Subcutaneous abdominal adipose tissue (tissue), 5 donors: ENCODE data around the gene AVP.
"Not testable (repeated sequence)": the region's sequence is repeated elsewhere in the genome, so short reads cannot be mapped to it uniquely, and the experiment has no call there.

Source experiments
- H3K27ac ChIP-seq: one replicate; pipeline ENCODE4 v1.7.0; 2013; ENCODE audit warnings: low read depth, mild to moderate bottlenecking, inconsistent platforms, low read length, moderate library complexity
- H3K27me3 ChIP-seq, 5 donors: one replicate each; pipeline ENCODE4 v1.7.0; 2013; ENCODE audit warnings: low read length in 5 of 5, inconsistent platforms in 1 of 5; ENCODE audit not compliant: control insufficient read depth in 5 of 5, insufficient read depth in 4 of 5
- H3K36me3 ChIP-seq, 5 donors: one replicate each; pipeline ENCODE4 v1.7.0; 2013; ENCODE audit warnings: low read length in 5 of 5; ENCODE audit not compliant: control insufficient read depth in 5 of 5, insufficient read depth in 5 of 5
- H3K4me1 ChIP-seq, 5 donors: one replicate each; pipeline ENCODE4 v1.7.0; 2013; ENCODE audit warnings: low read length in 5 of 5, mild to moderate bottlenecking in 3 of 5, moderate library complexity in 1 of 5; ENCODE audit not compliant: control insufficient read depth in 5 of 5, insufficient read depth in 5 of 5
- H3K4me3 ChIP-seq, 5 donors: one replicate each; pipeline ENCODE4 v1.7.0; 2013; ENCODE audit warnings: low read length in 5 of 5, low read depth in 1 of 5
- H3K9ac ChIP-seq, 5 donors: one replicate each; pipeline ENCODE4 v1.7.0; 2013; ENCODE audit warnings: low read length in 5 of 5, mild to moderate bottlenecking in 4 of 5, moderate library complexity in 3 of 5
- H3K9me3 ChIP-seq, 5 donors: one replicate each; pipeline ENCODE4 v1.7.0; 2013; ENCODE audit warnings: low read length in 5 of 5; ENCODE audit not compliant: control insufficient read depth in 5 of 5
- donor health status: healthy.
- donor health status: healthy.
- donor health status: healthy.
- donor health status: healthy.
- donor health status: healthy.

Gene AVP

GRCh38 chr20:3084283-3084985 is at the start of gene AVP:
TSS of gene AVP (minus strand) at chr20:3084724. CDS start at chr20:3084674, 50 bp downstream.
- H3K9me3 ChIP-seq: no peaks in the 10 kb centered on the region
- H3K4me3 ChIP-seq: no peak within 1 kb of the TSS
- no peak within 1 kb of the TSS for H3K9ac ChIP-seq
- H3K4me1 ChIP-seq: peaks cover 6 to 32% (median 24%) of the 10 kb centered on the region in 5 donors
- peaks cover 0 to 18% (median 4%) of the 10 kb centered on the region in 5 donors for H3K27me3 ChIP-seq
- no peak within 1 kb of the TSS for H3K27ac ChIP-seq
- H3K36me3 ChIP-seq: no peaks in the 10 kb centered on the region

- no peaks in the 10 kb centered on the region for H3K4me1 ChIP-seq
- no peaks in the 10 kb centered on the region for H3K27me3 ChIP-seq
- no peak overlapping the region for H3K27ac ChIP-seq
- no peaks in the 10 kb centered on the region for H3K9me3 ChIP-seq
- peaks cover 0 to 5% (median 2%) of the 10 kb centered on the region in 5 donors for H3K36me3 ChIP-seq
- H3K9ac ChIP-seq: no peak overlapping the region
- no peak overlapping the region for H3K4me3 ChIP-seq
Observed at GRCh38 chr20:3134151-3134550, 49.6 kb upstream of the AVP start.

- Histone ChIP-seq H3K4me1 (no peaks in the 10 kb centered on the region), H3K9me3 (no peaks in the 10 kb centered on the region), H3K27ac (no peak overlapping the region), H3K9ac (no peak overlapping the region), H3K36me3 (peaks cover 0 to 5% (median 0%) of the 10 kb centered on the region in 5 donors), H3K4me3 (no peak overlapping the region), H3K27me3 (no peaks in the 10 kb centered on the region)
Observed at GRCh38 chr20:3133155-3133554, 48.6 kb upstream of the AVP start.

DNA sequence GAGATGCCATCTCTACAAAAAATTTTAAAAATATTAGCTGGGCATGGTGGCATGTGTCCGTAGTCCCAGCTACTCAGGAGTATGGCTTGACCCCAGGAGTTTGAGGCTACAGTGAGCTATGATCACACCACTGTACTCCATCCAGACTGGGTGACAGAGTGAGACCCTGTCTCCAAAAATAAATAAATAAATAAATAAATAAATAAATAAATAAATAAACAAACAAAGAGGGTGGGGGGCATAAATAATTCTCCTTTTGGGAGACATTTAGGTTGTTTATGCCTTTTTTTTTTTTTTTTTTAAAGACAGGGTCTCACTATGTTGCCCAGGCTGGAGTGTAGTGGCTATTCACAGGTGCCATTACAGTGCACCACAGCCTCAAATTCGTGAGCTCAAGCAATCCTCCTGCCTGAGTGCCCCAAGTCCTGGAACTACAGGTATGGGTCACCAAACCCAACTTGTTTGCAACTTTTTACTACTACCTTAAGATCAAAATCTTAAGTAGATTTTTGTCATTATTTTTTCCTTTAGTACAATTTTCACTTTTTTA is 45.6 kb upstream of the AVP start:
- H3K27me3 ChIP-seq: no peaks in the 10 kb centered on the region
- H3K4me1 ChIP-seq: no peaks in the 10 kb centered on the region

DNA sequence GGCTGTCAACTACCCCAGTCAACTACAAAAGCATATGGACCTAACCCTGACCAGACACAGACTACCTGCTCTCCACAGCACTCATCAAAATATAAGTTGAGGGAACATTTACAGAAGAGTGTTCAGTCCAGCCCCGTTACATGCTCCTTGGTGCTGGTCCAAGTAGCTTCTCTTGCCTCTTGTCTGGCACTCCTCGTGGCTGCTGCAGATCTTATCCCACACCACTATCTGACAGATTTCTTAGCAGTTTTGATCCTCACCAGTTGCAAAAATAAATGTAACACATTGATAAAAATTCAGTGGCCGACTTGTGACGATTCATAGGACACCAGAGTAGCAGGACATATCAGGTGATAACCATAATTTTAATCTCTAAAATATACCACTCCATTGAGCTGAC is 44.6 kb upstream of the AVP start:
- Histone ChIP-seq H3K9ac (no peak overlapping the region), H3K4me3 (no peak overlapping the region), H3K27me3 (no peaks in the 10 kb centered on the region), H3K9me3 (no peaks in the 10 kb centered on the region), H3K27ac (no peak overlapping the region), H3K4me1 (no peaks in the 10 kb centered on the region), H3K36me3 (no peaks in the 10 kb centered on the region)

More for the DNA sequence above, 45.6 kb upstream of the AVP start:
- Histone ChIP-seq H3K9ac (no peak overlapping the region), H3K4me3 (no peak overlapping the region), H3K36me3 (no peaks in the 10 kb centered on the region), H3K27ac (no peak overlapping the region), H3K9me3 (no peaks in the 10 kb centered on the region)

DNA sequence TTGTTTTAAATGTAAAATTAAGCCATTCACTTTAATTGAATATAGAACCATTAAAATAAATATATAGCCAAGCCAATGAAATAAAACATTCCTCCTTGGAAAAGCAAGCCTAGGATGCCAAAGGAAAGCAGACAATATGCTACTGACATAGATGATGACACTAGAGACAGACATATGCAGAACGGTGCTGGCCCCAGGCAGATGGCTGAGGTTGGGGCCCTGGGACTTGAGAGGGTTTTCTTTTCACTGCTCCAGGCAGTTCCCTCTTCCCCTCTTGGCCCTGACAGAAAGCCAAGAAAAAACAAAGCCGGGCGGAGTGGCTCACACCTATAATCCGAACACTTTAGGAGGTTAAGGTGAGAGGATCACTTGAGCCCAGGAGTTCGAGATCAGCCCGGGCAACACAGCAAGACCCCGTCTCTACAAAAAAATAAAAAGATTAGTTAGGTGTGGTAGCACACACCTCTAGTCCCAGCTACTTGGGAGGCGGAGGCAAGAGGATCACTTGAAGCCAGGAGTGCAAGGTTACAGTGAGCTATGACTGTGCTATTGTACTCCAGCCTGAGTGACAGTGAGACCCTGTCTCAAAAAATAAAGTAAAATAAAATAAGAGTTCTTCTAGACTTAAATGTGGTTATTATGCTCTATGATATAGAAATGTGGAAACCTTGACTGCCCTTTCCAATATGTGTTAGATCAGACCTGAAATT is 43.9 kb upstream of the AVP start:
- no peaks in the 10 kb centered on the region for H3K4me1 ChIP-seq
- no peak overlapping the region for H3K4me3 ChIP-seq
- no peaks in the 10 kb centered on the region for H3K36me3 ChIP-seq
- no peaks in the 10 kb centered on the region for H3K9me3 ChIP-seq
- H3K27me3 ChIP-seq: no peaks in the 10 kb centered on the region
- H3K27ac ChIP-seq: no peak overlapping the region
- no peak overlapping the region for H3K9ac ChIP-seq

DNA sequence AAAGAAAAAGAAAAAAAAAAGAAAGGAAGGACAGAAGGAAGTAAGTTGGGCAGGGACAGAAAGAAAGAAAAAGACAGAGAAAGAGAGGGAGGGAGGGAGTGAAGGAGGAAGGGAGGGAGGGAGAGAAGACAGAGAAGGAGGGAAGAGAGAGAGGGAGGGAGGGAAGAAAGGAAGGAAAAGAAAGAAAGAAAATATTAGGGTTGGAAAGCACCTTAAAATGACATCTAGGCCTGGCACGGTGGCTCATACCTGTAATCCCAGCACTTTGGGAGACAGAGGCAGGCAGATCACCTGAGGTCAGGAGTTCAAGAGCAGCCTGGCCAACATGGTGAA is 42.0 kb upstream of the AVP start:
- no peak overlapping the region for H3K27ac ChIP-seq
- no peaks in the 10 kb centered on the region for H3K9me3 ChIP-seq
- no peaks in the 10 kb centered on the region for H3K27me3 ChIP-seq
- peaks cover 0 to 16% (median 14%) of the 10 kb centered on the region in 5 donors for H3K36me3 ChIP-seq
- no peak overlapping the region for H3K9ac ChIP-seq
- H3K4me3 ChIP-seq: no peak overlapping the region
- peaks cover 0 to 4% (median 0%) of the 10 kb centered on the region in 5 donors for H3K4me1 ChIP-seq

GRCh38 chr20:3125776-3126526 is 41.4 kb upstream of the AVP start:
- H3K27ac ChIP-seq, H3K27me3 ChIP-seq, H3K4me3 ChIP-seq, H3K4me1 ChIP-seq, H3K9ac ChIP-seq, H3K9me3 ChIP-seq: not testable (repeated sequence)
- H3K36me3 ChIP-seq: peaks cover 0 to 21% (median 20%) of the 10 kb centered on the region in 5 donors

DNA sequence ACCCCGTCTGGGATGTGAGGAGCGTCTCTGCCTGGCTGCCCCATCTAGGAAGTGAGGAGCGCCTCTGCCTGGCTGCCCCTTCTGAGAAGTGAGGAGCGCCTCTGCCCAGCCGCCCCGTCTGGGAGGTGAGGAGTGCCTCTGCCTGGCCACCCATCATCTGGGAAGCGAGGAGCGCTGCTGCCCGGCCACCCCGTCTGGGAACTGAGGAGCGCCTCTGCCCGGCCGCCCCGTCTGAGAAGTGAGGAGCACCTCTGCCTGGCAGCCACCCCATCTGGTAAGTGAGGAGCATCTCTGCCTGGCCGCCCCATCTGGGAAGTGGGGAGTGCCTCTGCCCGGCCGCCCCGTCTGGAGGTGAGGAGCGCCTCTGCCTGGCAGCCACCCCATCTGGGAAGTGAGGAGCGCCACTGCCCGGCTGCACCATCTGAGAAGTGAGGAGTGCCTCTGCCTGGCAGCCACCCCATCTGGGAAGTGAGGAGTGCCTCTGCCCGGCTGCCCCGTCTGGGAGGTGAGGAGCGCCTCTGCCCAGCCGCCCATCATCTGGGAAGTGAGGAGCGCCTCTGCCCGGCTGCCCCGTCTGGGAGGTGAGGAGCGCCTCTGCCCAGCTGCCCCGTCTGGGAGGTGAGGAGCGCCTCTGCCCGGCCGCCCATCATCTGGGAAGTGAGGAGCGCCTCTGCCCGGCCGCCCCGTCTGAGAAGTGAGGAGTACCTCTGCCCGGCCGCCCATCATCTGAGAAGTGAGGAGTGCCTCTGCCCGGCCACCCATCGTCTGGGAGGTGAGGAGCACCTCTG is 40.4 kb upstream of the AVP start:
- H3K27ac ChIP-seq, H3K9ac ChIP-seq, H3K9me3 ChIP-seq, H3K27me3 ChIP-seq, H3K4me3 ChIP-seq: not testable (repeated sequence)
- H3K4me1 ChIP-seq: peaks cover 0 to 11% (median 0%) of the 10 kb centered on the region in 5 donors
- peaks cover 0 to 25% (median 24%) of the 10 kb centered on the region in 5 donors for H3K36me3 ChIP-seq
